ENCODE measurements around the gene GCGR.

GCGR gene

GRCh38 chr17:81811705-81812570 is 8.0 kb downstream of the GCGR start:
- no peak for DNase-seq

GRCh38 chr17:81812571-81813370 is 8.8 kb downstream of the GCGR start:
- no peak for DNase-seq

- no peak for DNase-seq
Measured at GRCh38 chr17:81813371-81813684, 9.4 kb downstream of the GCGR start.

- no peak for DNase-seq
Measured at GRCh38 chr17:81813861-81814683, 10.1 kb downstream of the GCGR start.

- DNase-seq, result peak in 1 of 14 donors; percentile 16
Measured at GRCh38 chr17:81814748-81815645, 11.0 kb downstream of the GCGR start.

- no peak for DNase-seq
Measured at GRCh38 chr17:81815646-81815986, 11.7 kb downstream of the GCGR start.

GRCh38 chr17:81817758-81818147 is 13.8 kb downstream of the GCGR start:
- DNase-seq, result no peak

- no peak for DNase-seq
Measured at GRCh38 chr17:81819708-81820107, 15.8 kb downstream of the GCGR start.

- DNase-seq, result no peak
Measured at GRCh38 chr17:81821147-81821546, 17.2 kb downstream of the GCGR start.

- peak in 4 of 14 donors; percentile 5 to 76 (median 18) for DNase-seq
Measured at GRCh38 chr17:81821603-81822311, 17.8 kb downstream of the GCGR start.

GRCh38 chr17:81822312-81822637 is 18.3 kb downstream of the GCGR start:
- no peak for DNase-seq

GRCh38 chr17:81822996-81823819 is 19.3 kb downstream of the GCGR start:
- no peak for DNase-seq

GRCh38 chr17:81823820-81824550 is 20.0 kb downstream of the GCGR start:
- no peak for DNase-seq

GRCh38 chr17:81824595-81824994 is 20.6 kb downstream of the GCGR start:
- DNase-seq, result no peak

- DNase-seq, result no peak
Measured at GRCh38 chr17:81825841-81826466, 22.0 kb downstream of the GCGR start.

- no peak for DNase-seq
Measured at GRCh38 chr17:81828656-81829055, 24.7 kb downstream of the GCGR start.

- no peak for DNase-seq
Measured at GRCh38 chr17:81829858-81830257, 25.9 kb downstream of the GCGR start.

GRCh38 chr17:81831563-81831956 is 27.6 kb downstream of the GCGR start:
- DNase-seq, result no peak

- peak in 2 of 14 donors; percentile 4 to 32 for DNase-seq
Measured at GRCh38 chr17:81831957-81832607, 28.1 kb downstream of the GCGR start.
